Thoracic aorta (tissue), 2 donors: ENCODE measurements around the gene NAA35. TPM values are rescaled to one million over a fixed set of nuclear protein-coding genes. Genes with fewer than 3 reads are reported as not detected.
"Not testable (repeated sequence)": the region's sequence is repeated elsewhere in the genome, so short reads cannot be mapped to it uniquely, and the experiment has no call there.

Experiments used
- ATAC-seq: fragments of 150-250 bp; one replicate; pipeline ENCODE4 v1.8.0; 2017; ENCODE audit warnings: low read depth; ENCODE audit not compliant: insufficient number of reproducible peaks, low FRiP score
- DNase-seq: peaks from one replicate; pipeline ENCODE4 v3.0.0-alpha.2; 2020; ENCODE audit warnings: low spot score
- H3K27ac ChIP-seq, 2 donors: fragments of 200-600 bp; sonication (generic); 1 replicate in 1 of 2; 2 replicates in 1 of 2; pipeline ENCODE4 v1.5.1; 2016; ENCODE audit warnings: mild to moderate bottlenecking in 2 of 2, moderate library complexity in 2 of 2
- H3K27me3 ChIP-seq: fragments of 200-600 bp; sonication (generic); replicated peaks from 2 replicates; pipeline ENCODE4 v1.6.0; 2016; ENCODE audit warnings: mild to moderate bottlenecking; ENCODE audit not compliant: insufficient read depth
- H3K36me3 ChIP-seq: fragments of 200-600 bp; sonication (generic); one replicate; pipeline ENCODE4 v1.5.1; 2016
- H3K4me1 ChIP-seq, 2 donors: fragments of 200-600 bp; sonication (generic); 1 replicate in 1 of 2; 2 replicates in 1 of 2; pipeline versions ENCODE4 v1.5.1 to v1.6.0; 2016; ENCODE audit warnings: low read depth in 2 of 2, mild to moderate bottlenecking in 1 of 2; ENCODE audit not compliant: control insufficient read depth in 1 of 2
- H3K4me3 ChIP-seq: fragments of 200-600 bp; sonication (generic); 2 replicates; pipeline ENCODE4 v1.5.1; 2016; ENCODE audit warnings: mild to moderate bottlenecking
- H3K9me3 ChIP-seq: fragments of 200-600 bp; sonication (generic); 2 replicates; pipeline ENCODE4 v1.5.1; 2016
- total RNA-seq, 2 donors: library from RNA; depleted of rRNA; stranded (reverse); fragments of >200 nt; gene quantifications; one replicate each; pipeline versions ENCODE4 v1.1.0 to v1.2.3, GENCODE V29; 2016
- TF ChIP-seq, protein P1 (sequence below): fragments of 200-600 bp; sonication (generic); IDR thresholded peaks from one replicate; pipeline ENCODE4 v1.5.1; 2019; ENCODE audit warnings: antibody characterized with exemption

NAA35 gene
- total RNA-seq, 2 donors from 2014 or later: 14.3 to 14.8 TPM

DNA sequence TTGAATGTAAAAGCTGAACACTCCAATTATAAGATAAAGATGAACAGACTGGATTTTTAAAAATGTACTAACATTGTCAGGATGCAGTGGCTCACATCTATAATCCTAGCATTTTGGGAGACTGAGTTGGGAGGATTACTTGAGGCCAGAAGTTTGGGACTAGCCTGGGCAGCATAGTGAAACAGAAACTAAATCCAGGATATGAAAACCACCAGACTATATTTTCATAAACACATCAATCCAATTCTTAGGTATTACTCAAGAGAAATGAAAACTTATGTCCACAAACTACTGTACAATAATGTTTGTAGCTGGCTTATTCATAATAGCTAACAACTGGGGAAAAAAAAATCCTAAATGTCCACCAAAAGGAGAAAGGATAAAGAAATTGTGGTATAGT is 26.8 kb upstream of the NAA35 start:
- no peaks in the 10 kb centered on the region for H3K36me3 ChIP-seq
- TF ChIP-seq, protein P1, sequence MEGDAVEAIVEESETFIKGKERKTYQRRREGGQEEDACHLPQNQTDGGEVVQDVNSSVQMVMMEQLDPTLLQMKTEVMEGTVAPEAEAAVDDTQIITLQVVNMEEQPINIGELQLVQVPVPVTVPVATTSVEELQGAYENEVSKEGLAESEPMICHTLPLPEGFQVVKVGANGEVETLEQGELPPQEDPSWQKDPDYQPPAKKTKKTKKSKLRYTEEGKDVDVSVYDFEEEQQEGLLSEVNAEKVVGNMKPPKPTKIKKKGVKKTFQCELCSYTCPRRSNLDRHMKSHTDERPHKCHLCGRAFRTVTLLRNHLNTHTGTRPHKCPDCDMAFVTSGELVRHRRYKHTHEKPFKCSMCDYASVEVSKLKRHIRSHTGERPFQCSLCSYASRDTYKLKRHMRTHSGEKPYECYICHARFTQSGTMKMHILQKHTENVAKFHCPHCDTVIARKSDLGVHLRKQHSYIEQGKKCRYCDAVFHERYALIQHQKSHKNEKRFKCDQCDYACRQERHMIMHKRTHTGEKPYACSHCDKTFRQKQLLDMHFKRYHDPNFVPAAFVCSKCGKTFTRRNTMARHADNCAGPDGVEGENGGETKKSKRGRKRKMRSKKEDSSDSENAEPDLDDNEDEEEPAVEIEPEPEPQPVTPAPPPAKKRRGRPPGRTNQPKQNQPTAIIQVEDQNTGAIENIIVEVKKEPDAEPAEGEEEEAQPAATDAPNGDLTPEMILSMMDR: no peak
- no peak overlapping the region for H3K4me3 ChIP-seq
- ATAC-seq: no peak
- H3K4me1 ChIP-seq: no peaks in the 10 kb centered on the region
- H3K27ac ChIP-seq: no peak overlapping the region
- H3K27me3 ChIP-seq: no peaks in the 10 kb centered on the region
- DNase-seq: no peak
- H3K9me3 ChIP-seq: no peaks in the 10 kb centered on the region

DNA sequence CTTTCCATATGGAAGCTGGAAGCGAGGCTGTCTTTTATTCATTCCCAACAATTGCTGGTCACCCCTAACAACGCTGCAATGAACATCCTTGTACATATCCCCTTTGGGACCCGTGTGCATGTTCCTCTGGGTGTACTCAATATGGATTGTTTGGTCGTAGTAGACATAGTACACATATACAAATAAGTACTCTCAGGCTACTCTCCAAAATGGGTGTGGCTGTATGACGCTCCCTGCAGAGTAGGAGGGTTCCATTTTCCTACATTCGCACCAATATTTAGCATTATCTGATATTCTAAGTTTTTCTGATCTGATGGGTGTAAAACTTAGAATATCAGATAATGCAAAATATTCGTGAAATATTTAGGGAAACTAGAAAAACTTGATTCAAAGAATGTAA is 23.2 kb upstream of the NAA35 start:
- Histone ChIP-seq H3K4me1 (no peaks in the 10 kb centered on the region), H3K9me3 (no peaks in the 10 kb centered on the region), H3K4me3 (no peak overlapping the region), H3K36me3 (no peaks in the 10 kb centered on the region), H3K27ac (no peak overlapping the region), H3K27me3 (no peaks in the 10 kb centered on the region)
- ATAC-seq (no peak), DNase-seq (no peak)
- TF ChIP-seq, protein P1: no peak

- Histone ChIP-seq H3K9me3 (no peaks in the 10 kb centered on the region), H3K4me1 (peaks cover 8 to 19% of the 10 kb centered on the region in 2 donors), H3K27ac (no peak overlapping the region), H3K36me3 (no peaks in the 10 kb centered on the region), H3K27me3 (no peaks in the 10 kb centered on the region), H3K4me3 (no peak overlapping the region)
- TF ChIP-seq, protein P1: no peak
- ATAC-seq (no peak), DNase-seq (no peak)
Measured at GRCh38 chr9:85925493-85925892, 15.5 kb upstream of the NAA35 start.

GRCh38 chr9:85927076-85927475 is 13.9 kb upstream of the NAA35 start:
- DNase-seq (no peak), ATAC-seq (peak; percentile 48)
- H3K9me3 ChIP-seq: no peaks in the 10 kb centered on the region
- H3K27ac ChIP-seq: no peak overlapping the region
- no peaks in the 10 kb centered on the region for H3K27me3 ChIP-seq
- H3K4me1 ChIP-seq: peaks cover 8 to 19% of the 10 kb centered on the region in 2 donors
- H3K36me3 ChIP-seq: no peaks in the 10 kb centered on the region
- TF ChIP-seq, protein P1: no peak
- no peak overlapping the region for H3K4me3 ChIP-seq

DNA sequence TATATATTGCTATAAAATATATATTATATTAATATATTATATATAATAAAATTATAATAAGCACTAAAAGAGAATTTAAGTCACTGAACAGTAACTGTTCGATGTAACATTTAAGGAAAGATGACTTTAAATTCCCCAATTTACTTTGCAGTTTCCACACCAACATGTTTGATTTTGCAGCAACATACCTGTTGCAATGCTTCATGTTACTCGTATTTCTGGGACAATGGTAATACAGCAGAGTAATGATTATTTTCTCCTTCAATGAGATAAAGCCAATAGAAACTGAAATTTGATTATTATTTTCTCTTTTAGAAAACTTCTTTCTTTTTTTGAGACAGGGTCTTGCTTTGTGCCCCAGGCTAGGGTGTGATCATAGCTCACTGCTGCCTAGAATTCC is 9.5 kb upstream of the NAA35 start:
- no peak overlapping the region for H3K27ac ChIP-seq
- DNase-seq (no peak), ATAC-seq (no peak)
- H3K4me3 ChIP-seq: no peak overlapping the region
- TF ChIP-seq, protein P1: no peak
- no peaks in the 10 kb centered on the region for H3K36me3 ChIP-seq
- H3K27me3 ChIP-seq: no peaks in the 10 kb centered on the region
- no peaks in the 10 kb centered on the region for H3K9me3 ChIP-seq
- H3K4me1 ChIP-seq: peaks cover 8 to 15% of the 10 kb centered on the region in 2 donors

- H3K4me1 ChIP-seq, H3K4me3 ChIP-seq, ATAC-seq, H3K36me3 ChIP-seq, H3K9me3 ChIP-seq, DNase-seq, H3K27me3 ChIP-seq, H3K27ac ChIP-seq: not testable (repeated sequence)
Measured at GRCh38 chr9:85935950-85936349, 5.0 kb upstream of the NAA35 start.
